ENCODE results near the gene TMC8. TPM values are rescaled to one million over a fixed set of nuclear protein-coding genes. Genes with fewer than 3 reads are reported as not detected.

TMC8 gene
- total and polyA plus RNA-seq, 2 donors (not counting 3 experiments of a cell fraction or from before 2014, with no cell fraction given): 0.07 to 1.3 TPM

- peak overlapping the region; percentile 67 for H3K4me2 ChIP-seq (ENCODE audit: insufficient read depth, low read length)
- no peaks in the 10 kb centered on the region for H3K9me1 ChIP-seq (replicated peaks; ENCODE audit: control insufficient read depth, extremely low read depth, insufficient read depth, low read length)
- H3K27ac ChIP-seq (ENCODE audit: insufficient read depth, low read depth, low read length): peak overlapping the region; percentile 56
- no TSS peak for BruUV-seq (replicated peaks)
- no peak for FAIRE-seq
- ChIA-PET CTCF (interaction anchor here (0.5 to 2.9 kb wide), 6 partner anchors 8 to 124 kb away, joined by 3 to 14 read pairs (median 4); no protein-coding TSS in a partner anchor), POLR2A (no interaction called here)
- H3K4me1 ChIP-seq (ENCODE audit: control insufficient read depth, extremely low read depth, insufficient read depth, low read length): peaks cover 26% of the 10 kb centered on the region
- peaks cover 0 to 12% of the 10 kb centered on the region in 2 experiments for H3K36me3 ChIP-seq (ENCODE audit: control insufficient read depth in 2 of 2, extremely low read depth in 1 of 2, insufficient read depth in 2 of 2, low read length in 2 of 2)
- dilution Hi-C loops (cut with MboI; ENCODE audit: extremely low pct_ligation_motif_present, low sequenced_read_pairs): no loop called here
- H3K9ac ChIP-seq (replicated peaks; ENCODE audit: extremely low read depth, insufficient read depth, low read length): no peak overlapping the region
- no peak for TF ChIP-seq MYC (IDR thresholded peaks at IDR 0.05; ENCODE audit: low read depth, low read length)
- no peaks in the 10 kb centered on the region for H3K79me2 ChIP-seq (ENCODE audit: control insufficient read depth, insufficient read depth, low read length)
- DNase-seq (ENCODE audit: low read depth, low spot score): no peak
- peak overlapping the region in 2 of 3 experiments; percentile 26 to 52 for H3K4me3 ChIP-seq (replicated peaks in 1 of 3; ENCODE audit: insufficient read depth in 1 of 3, low read depth in 1 of 3, low read length in 3 of 3)
- H3K9me3 ChIP-seq (replicated peaks; ENCODE audit: control insufficient read depth, insufficient read depth, low read length): no peaks in the 10 kb centered on the region
- intact Hi-C loops (cut with micrococcal nuclease): loop anchor here (5.0 kb wide), 1 partner anchor 125 kb away; no protein-coding TSS in a partner anchor
- H4K20me1 ChIP-seq (replicated peaks; ENCODE audit: control insufficient read depth, extremely low read depth, insufficient read depth, low read length): no peaks in the 10 kb centered on the region
- peak overlapping the region; percentile 78 for H2AFZ ChIP-seq (ENCODE audit: low read depth, low read length)
- H3K27me3 ChIP-seq (ENCODE audit: control insufficient read depth in 2 of 2, insufficient read depth in 2 of 2, low read length in 2 of 2): no peaks in the 10 kb centered on the region
Observed at GRCh38 chr17:78126895-78127238, 3.7 kb upstream of the TMC8 start.

- Histone ChIP-seq H3K79me2 (ENCODE audit: control insufficient read depth, insufficient read depth, low read length) (no peaks in the 10 kb centered on the region), H2AFZ (ENCODE audit: low read depth, low read length) (peak overlapping the region; percentile 78), H3K4me3 (replicated peaks in 1 of 3; ENCODE audit: insufficient read depth in 1 of 3, low read depth in 1 of 3, low read length in 3 of 3) (peak overlapping the region; percentile 52 to 87 (median 60)), H3K9me3 (replicated peaks; ENCODE audit: control insufficient read depth, insufficient read depth, low read length) (no peaks in the 10 kb centered on the region), H3K27ac (ENCODE audit: insufficient read depth, low read depth, low read length) (peak overlapping the region; percentile 56), H3K4me2 (ENCODE audit: insufficient read depth, low read length) (peak overlapping the region; percentile 67), H3K36me3 (ENCODE audit: control insufficient read depth in 2 of 2, extremely low read depth in 1 of 2, insufficient read depth in 2 of 2, low read length in 2 of 2) (peaks cover 0 to 7% of the 10 kb centered on the region in 2 experiments), H3K27me3 (ENCODE audit: control insufficient read depth in 2 of 2, insufficient read depth in 2 of 2, low read length in 2 of 2) (no peaks in the 10 kb centered on the region), H3K4me1 (ENCODE audit: control insufficient read depth, extremely low read depth, insufficient read depth, low read length) (peaks cover 26% of the 10 kb centered on the region), H4K20me1 (replicated peaks; ENCODE audit: control insufficient read depth, extremely low read depth, insufficient read depth, low read length) (no peaks in the 10 kb centered on the region), H3K9me1 (replicated peaks; ENCODE audit: control insufficient read depth, extremely low read depth, insufficient read depth, low read length) (no peaks in the 10 kb centered on the region), H3K9ac (replicated peaks; ENCODE audit: extremely low read depth, insufficient read depth, low read length) (peak overlapping the region; percentile 56)
- CTCF ChIA-PET: interaction anchor here (0.7 to 2.9 kb wide), 10 partner anchors 8 to 294 kb away, joined by 3 to 14 read pairs (median 5); no protein-coding TSS in a partner anchor
- dilution Hi-C loops (cut with MboI; ENCODE audit: extremely low pct_ligation_motif_present, low sequenced_read_pairs) (no loop called here), intact Hi-C loops (cut with micrococcal nuclease) (loop anchor here (5.0 kb wide), 1 partner anchor 125 kb away; no protein-coding TSS in a partner anchor)
- POLR2A ChIA-PET: no interaction called here
- no peak for DNase-seq (ENCODE audit: low read depth, low spot score)
- FAIRE-seq: peak; percentile 65
- TF ChIP-seq POLR2A (IDR thresholded peaks at IDR 0.05; ENCODE audit: low read depth, low read length) (no peak), EZH2 (IDR thresholded peaks at IDR 0.05; ENCODE audit: borderline replicate concordance, low read depth, low read length, severe bottlenecking) (no peak), POLR2AphosphoS5 (IDR thresholded peaks at IDR 0.05; ENCODE audit: insufficient read depth, low read depth, low read length) (no peak), MYC (IDR thresholded peaks at IDR 0.05; ENCODE audit: low read depth, low read length) (no peak), MAX (IDR thresholded peaks at IDR 0.05; ENCODE audit: insufficient read depth, insufficient read length) (no peak), FOS (IDR thresholded peaks at IDR 0.05; ENCODE audit: borderline replicate concordance, insufficient read depth, low read length) (no peak), CTCF (IDR thresholded peaks at IDR 0.05; ENCODE audit: extremely low read depth in 1 of 2, insufficient read depth in 1 of 2, low read depth in 1 of 2, low read length in 2 of 2) (no peak), GATA2 (IDR thresholded peaks at IDR 0.05; ENCODE audit: insufficient read depth, insufficient read length, low read depth, low read length) (no peak), JUN (IDR thresholded peaks at IDR 0.05; ENCODE audit: borderline replicate concordance, insufficient read depth, insufficient read length, low read depth) (no peak)
- BruUV-seq (replicated peaks): no TSS peak
Observed at GRCh38 chr17:78127239-78127887, 3.2 kb upstream of the TMC8 start.
